ENCODE data around the gene ZNF213.
"Not testable (repeated sequence)": the region's sequence is repeated elsewhere in the genome, so short reads cannot be mapped to it uniquely, and the experiment has no call there.

ZNF213 gene

GRCh38 chr16:3171181-3171854 is 36.5 kb downstream of the ZNF213 start:
- DNase-seq = no peak

DNA sequence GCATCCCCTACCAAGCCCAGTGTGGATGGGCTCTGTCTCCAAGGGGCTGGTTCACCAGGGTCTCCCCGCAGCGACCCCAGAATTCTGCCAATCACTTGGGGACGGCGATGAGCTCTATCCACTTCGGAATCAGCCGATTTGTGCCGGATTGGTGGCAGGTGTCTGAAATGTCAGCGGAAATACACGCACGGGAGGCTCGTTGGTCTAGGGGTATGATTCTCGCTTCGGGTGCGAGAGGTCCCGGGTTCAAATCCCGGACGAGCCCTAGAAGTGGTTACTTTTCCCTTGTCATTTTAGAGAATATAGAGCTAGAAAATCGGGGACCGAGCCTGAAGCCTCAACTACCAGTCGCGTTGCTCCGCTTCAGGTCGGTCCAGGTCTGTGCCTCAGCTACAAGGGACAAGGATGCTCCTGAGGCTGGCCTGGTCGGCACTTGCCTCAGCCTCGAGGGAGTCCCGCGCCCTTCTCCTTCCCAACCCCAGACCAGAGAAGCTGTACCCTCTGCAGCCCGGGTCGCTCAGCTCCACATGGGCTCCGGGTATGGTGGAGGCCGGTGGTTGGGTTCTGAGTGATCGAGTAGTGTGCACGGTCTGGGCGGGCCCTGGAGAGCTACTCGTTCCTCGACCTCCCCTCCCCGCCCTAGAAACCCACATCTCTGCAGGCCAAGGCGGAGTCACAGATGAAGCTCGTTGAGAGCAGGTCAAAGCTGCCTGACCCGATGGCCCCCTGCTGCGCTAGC is 37.2 kb downstream of the ZNF213 start:
- no peak for DNase-seq

GRCh38 chr16:3173892-3174617 is 39.2 kb downstream of the ZNF213 start:
- DNase-seq = no peak

- no peak for DNase-seq
Measured at GRCh38 chr16:3174618-3175148, 39.9 kb downstream of the ZNF213 start.

GRCh38 chr16:3175157-3176093 is 40.6 kb downstream of the ZNF213 start:
- peak; percentile 57 for DNase-seq

GRCh38 chr16:3179651-3180050 is 44.8 kb downstream of the ZNF213 start:
- DNase-seq = no peak

DNA sequence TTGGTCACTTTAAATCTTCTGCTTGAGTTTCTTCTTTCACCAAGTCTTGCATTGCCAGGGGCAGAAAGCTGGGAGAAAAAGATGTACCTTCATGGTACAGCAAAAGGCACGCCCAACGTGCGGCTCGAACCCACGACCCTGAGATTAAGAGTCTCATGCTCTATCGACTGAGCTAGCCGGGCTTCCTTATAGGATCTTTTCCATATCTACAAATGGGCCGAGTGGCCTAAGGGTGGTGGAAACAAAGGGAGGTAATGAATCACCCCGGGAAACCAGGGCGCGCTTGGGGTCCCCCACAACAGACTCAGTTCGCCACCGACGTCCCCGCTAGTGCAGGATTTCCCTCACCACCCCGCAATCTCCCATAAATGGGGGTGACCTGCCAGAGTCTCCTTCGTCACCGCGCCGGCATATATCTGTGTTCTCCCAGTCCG is 45.6 kb downstream of the ZNF213 start:
- no peak for DNase-seq

DNA sequence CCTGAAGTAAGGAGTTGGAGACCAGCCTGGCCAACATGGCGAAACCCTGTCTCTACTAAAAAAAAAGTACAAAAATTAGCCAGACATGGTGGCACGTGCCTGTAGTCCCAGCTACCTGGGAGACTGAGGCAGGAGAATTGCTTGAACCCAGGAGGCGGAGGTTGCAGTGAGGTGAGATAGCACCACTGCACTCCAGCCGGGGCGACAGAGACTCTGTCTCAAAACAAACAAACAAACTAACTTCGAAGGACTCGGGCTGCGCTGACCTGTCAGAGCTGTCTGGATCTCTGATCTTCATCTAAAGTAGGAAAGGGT is 47.4 kb downstream of the ZNF213 start:
- DNase-seq = not testable (repeated sequence)

DNA sequence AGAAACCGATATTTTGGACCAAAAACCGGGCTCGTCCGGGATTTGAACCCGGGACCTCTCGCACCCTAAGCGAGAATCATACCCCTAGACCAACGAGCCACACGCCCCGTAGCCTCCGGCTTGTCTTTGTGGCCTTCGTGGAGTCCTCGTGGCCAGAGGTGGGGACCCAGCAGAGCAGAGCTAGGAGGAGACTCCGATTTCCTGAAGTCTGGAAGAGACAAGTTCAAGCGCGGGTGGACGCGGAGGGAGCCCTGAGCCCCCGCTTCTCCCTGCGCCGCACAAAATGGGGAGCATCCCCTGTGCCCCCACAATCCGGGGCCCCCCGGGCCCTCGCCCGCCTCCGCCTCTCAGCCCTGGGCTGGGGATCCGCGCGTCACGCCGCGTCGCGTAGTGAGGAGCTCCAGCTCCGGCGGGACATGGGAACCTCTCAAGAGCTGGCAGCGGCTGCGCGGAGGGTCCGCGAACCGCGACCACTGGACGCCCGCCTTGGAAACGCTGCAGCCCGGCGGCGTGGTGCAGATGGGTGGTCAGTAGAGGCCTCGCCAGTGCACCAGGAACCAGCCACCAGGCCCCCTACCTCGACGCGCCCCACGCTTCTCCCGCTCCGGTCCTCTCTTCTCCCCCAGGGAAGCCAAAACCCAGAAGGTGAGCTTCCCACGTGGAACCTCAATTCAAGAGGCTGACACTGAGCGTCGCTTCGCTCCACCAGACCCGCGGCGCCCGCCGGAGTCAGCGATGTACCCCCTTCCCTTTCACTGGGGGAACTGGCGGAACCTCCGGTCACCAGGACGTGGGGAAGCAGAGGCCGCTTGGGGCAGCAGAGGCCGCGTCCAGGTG is 48.0 kb downstream of the ZNF213 start:
- no peak for DNase-seq

- DNase-seq = no peak
Measured at GRCh38 chr16:3183445-3184139, 48.8 kb downstream of the ZNF213 start.

GRCh38 chr16:3186946-3187690 is 52.3 kb downstream of the ZNF213 start:
- no peak for DNase-seq

DNA sequence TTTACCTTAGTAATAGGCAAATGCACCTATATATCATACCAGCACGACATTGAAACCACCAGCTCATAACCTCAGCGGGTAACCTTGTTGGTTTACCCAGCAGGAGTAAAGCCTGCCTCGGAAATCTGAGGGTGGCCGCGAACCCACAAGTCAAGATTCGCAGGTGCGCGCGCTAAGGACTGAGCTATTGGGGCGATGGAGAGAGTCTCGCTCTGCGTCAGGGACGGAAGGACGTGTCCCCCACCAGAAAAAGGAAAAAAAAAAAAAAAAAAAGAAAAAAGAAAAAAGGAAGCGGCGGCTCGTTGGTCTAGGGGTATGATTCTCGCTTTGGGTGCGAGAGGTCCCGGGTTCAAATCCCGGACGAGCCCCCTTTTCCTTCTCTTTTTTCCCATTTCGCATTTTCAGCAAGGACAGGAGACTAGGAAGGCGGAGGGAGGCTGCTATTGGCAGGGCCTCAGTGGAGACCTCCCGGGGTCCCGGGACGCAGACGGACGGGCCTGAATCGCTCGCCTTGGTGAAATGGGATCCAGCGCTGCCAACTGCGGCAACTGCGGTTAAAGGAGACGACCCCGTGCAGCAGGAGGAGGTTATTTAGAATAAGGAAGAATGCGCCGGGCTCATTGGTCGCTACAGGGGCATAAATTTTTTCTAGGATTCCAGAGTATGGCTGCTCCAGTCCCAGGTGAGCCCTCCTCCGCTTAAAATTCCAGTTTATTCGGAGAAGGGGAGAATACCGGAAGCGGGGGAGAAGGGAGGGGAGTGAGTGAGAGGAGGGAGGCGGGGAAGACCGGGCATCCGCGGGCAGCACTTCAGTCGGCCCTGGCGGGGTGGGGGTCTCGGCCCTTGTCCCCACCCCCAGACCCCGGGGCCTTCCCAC is 53.2 kb downstream of the ZNF213 start, which contains the start of gene OR1F1:
Gene OR1F1, plus strand, starts transcription at position 407 of the 877 bp plus-strand sequence.
- DNase-seq = peak; percentile 62

DNA sequence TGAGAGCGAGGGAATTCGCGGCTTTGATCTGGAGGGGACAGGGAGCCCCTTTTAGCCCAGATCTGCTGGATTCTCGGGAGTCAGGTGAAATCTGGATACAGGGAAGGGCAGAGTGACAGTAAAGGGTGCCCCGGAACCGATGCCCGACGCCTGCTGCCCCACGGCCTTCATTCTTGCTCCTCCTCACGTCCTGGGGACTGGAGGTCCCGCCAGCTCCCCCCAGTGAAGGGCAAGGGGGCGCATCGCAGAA is 53.8 kb downstream of the ZNF213 start:
- no peak for DNase-seq

DNA sequence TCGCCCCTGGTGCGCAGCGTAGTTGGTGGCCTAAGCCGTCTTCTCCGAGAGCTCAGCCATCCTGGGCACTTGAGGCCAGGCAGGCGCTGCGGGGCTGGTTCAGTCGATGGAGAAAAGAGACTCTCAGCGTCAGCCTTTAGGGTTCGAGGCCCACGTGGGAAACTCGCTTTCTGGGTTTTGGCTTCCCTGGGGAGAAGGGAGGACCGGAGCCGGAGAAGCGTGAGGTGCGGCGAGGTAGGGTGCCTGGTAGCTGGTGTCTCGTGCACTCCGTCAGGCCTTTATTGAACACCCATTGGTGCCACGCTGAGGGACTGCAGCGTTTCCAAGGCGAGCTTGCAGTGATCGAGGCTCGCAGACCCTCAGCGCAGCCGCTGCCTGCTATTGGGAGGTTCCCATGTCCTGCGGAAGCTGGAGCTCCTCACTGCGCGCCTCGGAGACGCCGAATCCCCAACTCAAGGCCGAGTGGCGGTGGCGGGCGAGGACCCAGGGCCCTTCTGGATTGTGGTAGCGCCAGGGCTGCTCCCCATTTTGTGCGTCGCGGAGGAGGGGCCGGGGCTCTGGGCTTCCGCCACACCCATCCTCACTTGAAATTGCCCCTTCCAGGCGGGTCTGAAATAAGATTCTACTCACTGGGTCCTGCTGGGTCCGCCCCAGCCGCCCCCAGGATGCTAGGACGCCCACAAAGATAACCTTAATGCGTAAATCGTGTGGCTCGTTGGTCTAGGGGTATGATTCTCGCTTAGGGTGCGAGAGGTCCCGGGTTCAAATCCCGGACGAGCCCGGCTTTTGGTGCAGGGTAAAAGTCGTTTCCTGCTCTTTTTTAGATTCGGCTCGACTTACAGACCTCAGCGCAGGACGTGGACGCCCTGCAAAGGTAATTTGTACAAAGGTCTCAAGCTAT is 54.3 kb downstream of the ZNF213 start:
- no peak for DNase-seq

DNA sequence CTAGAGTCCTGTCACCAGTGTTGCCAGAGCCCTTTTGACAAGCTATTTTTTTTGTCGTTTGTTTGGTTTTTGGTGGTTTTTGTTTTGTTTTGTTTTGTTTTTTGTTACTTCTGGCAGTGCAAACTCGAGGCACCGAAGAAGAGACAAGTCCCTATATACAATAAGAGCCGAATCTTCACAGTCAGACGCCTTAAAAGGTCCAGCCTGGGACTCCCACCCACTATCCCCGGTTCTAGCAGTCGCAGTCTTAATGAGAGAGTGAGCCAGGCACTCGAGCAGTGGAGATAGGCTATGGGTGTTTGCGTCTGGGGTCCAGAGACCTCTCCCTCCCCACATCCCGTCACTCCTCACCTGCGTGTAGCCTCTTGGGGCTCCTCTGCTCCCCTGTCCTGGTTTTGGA is 55.0 kb downstream of the ZNF213 start:
- DNase-seq = no peak

DNA sequence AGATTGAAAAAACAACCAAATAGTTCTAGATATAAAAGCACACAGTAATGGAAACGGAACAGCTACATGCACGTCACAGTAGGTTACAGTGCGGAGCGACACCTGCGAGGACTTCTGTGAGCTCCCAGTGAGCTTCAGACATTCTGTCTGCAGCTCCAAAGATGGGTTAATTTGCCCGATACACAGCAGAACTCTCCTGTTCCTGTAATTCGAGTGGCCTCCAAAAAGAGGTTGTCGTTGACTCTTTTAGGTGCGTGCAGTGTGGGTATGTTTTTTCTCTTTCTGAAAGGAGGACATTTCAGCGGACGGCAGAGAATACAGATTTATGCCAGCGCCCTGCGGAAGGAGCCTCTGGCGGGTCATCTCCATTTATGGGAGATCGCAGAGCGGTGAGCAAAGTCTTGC is 56.1 kb downstream of the ZNF213 start:
- no peak for DNase-seq

Data from NCI-H1694 (cell line).